Activated T-cell treated with anti-CD3 and anti-CD28 coated beads for 4 hours (primary cell): ENCODE measurements around the gene ANO4.

ENCODE experiments used
- DNase-seq: peaks from one replicate; pipeline ENCODE4 v3.0.0-alpha.2; 2020

ANO4 gene

GRCh38 chr12:100995771-100996170 is 201.2 kb downstream of the ANO4 start:
- DNase-seq: no peak

GRCh38 chr12:101001669-101002068 is 207.1 kb downstream of the ANO4 start:
- no peak for DNase-seq

- DNase-seq: no peak
Observed at GRCh38 chr12:101002696-101003419, 208.3 kb downstream of the ANO4 start.

- no peak for DNase-seq
Observed at GRCh38 chr12:101004898-101005297, 210.3 kb downstream of the ANO4 start.

GRCh38 chr12:101009274-101009673 is 214.7 kb downstream of the ANO4 start:
- no peak for DNase-seq

GRCh38 chr12:101010896-101011295 is 216.3 kb downstream of the ANO4 start:
- no peak for DNase-seq

- DNase-seq: no peak
Observed at GRCh38 chr12:101013993-101014392, 219.4 kb downstream of the ANO4 start.

- DNase-seq: no peak
Observed at GRCh38 chr12:101015044-101015443, 220.5 kb downstream of the ANO4 start.

GRCh38 chr12:101018540-101018939 is 224.0 kb downstream of the ANO4 start:
- no peak for DNase-seq

GRCh38 chr12:101019201-101019600 is 224.6 kb downstream of the ANO4 start:
- DNase-seq: no peak

GRCh38 chr12:101019667-101020066 is 225.1 kb downstream of the ANO4 start:
- no peak for DNase-seq

GRCh38 chr12:101021442-101021841 is 226.9 kb downstream of the ANO4 start:
- no peak for DNase-seq

GRCh38 chr12:101021911-101022388 is 227.4 kb downstream of the ANO4 start:
- no peak for DNase-seq

- no peak for DNase-seq
Observed at GRCh38 chr12:101027200-101027599, 232.6 kb downstream of the ANO4 start.

GRCh38 chr12:101027816-101028215 is 233.2 kb downstream of the ANO4 start:
- DNase-seq: no peak

GRCh38 chr12:101038289-101038871 is 243.8 kb downstream of the ANO4 start:
- DNase-seq: no peak

GRCh38 chr12:101039848-101040531 is 245.4 kb downstream of the ANO4 start:
- no peak for DNase-seq

GRCh38 chr12:101040936-101041335 is 246.4 kb downstream of the ANO4 start:
- no peak for DNase-seq

GRCh38 chr12:101042211-101042610 is 247.6 kb downstream of the ANO4 start:
- no peak for DNase-seq

- no peak for DNase-seq
Observed at GRCh38 chr12:101044512-101045059, 250.0 kb downstream of the ANO4 start.

- no peak for DNase-seq
Observed at GRCh38 chr12:101045486-101046464, 251.2 kb downstream of the ANO4 start.

GRCh38 chr12:101047652-101048051 is 253.1 kb downstream of the ANO4 start:
- DNase-seq: no peak

- no peak for DNase-seq
Observed at GRCh38 chr12:101050631-101051030, 256.1 kb downstream of the ANO4 start.
